A549 treated with RU486 at 1 μM for 4 hours (cell line): ENCODE measurements around the gene SDHAF2. TPM values are rescaled to one million over a fixed set of nuclear protein-coding genes. Genes with fewer than 3 reads are reported as not detected.

ENCODE experiments used
- total RNA-seq: library from RNA; stranded (reverse); fragments of 200-300 nt; extraction: Qiagen RNA extraction; gene quantifications from 5 replicates; pipeline ENCODE4 v1.2.3, GENCODE V29; 2022; ENCODE audit warnings: low read depth

Gene SDHAF2
- 35.7 to 55.4 TPM (median 41.9 TPM) in 5 replicates for total RNA-seq

GRCh38 chr11:61429691-61430582, at the start of gene SDHAF2, which contains the start of gene CPSF7:
Gene SDHAF2 (plus strand): TSS chr11:61430124. CDS start chr11:61430147, 23 bp downstream.
Gene CPSF7 (minus strand): TSS chr11:61429975. CDS start chr11:61429235, 740 bp downstream.

Other genes with a start within 250 kb of the SDHAF2 start
- not detected in 5 replicates for gene PGA3, start 226.6 kb upstream of the SDHAF2 start, total RNA-seq
- not detected in 5 replicates for gene PGA4, start 207.8 kb upstream of the SDHAF2 start, total RNA-seq
- not detected in 5 replicates for gene PGA5, start 188.9 kb upstream of the SDHAF2 start, total RNA-seq
- gene VWCE, start 134.8 kb upstream of the SDHAF2 start, total RNA-seq = 0.50 to 0.81 TPM (median 0.74 TPM) in 5 replicates
- gene DDB1, start 97.0 kb upstream of the SDHAF2 start, total RNA-seq = 161 to 177 TPM (median 173 TPM) in 5 replicates
- 45.2 to 73.8 TPM (median 68.8 TPM) in 5 replicates for gene TKFC, start 96.9 kb upstream of the SDHAF2 start, total RNA-seq
- 32.7 to 50.3 TPM (median 44.9 TPM) in 5 replicates for gene CYB561A3, start 68.2 kb upstream of the SDHAF2 start, total RNA-seq
- 84.6 to 121 TPM (median 112 TPM) in 5 replicates for gene TMEM138, start 67.8 kb upstream of the SDHAF2 start, total RNA-seq
- gene TMEM216, start 37.5 kb upstream of the SDHAF2 start, total RNA-seq = 16.5 to 20.1 TPM (median 16.7 TPM) in 5 replicates
- 66.7 to 74.7 TPM (median 71.1 TPM) in 5 replicates for gene CPSF7, start 149 bp upstream of the SDHAF2 start, total RNA-seq
- 0.11 to 0.24 TPM (median 0.15 TPM) in 5 replicates for gene LRRC10B, start 78.6 kb downstream of the SDHAF2 start, total RNA-seq
- gene SYT7, start 151.0 kb downstream of the SDHAF2 start, total RNA-seq = 0.71 to 1.4 TPM (median 0.88 TPM) in 5 replicates